Myocyte (in vitro differentiated cells): ENCODE data around the gene RBM14. TPM values are rescaled to one million over a fixed set of nuclear protein-coding genes. Genes with fewer than 3 reads are reported as not detected.
"Not testable (repeated sequence)": the region's sequence is repeated elsewhere in the genome, so short reads cannot be mapped to it uniquely, and the experiment has no call there.

Experiments used
- DNase-seq: peaks from one replicate; pipeline ENCODE4 v3.0.0-alpha.2; 2012; ENCODE audit warnings: low read depth
- total RNA-seq: library from RNA; depleted of rRNA; stranded (reverse); fragments of >200 nt; gene quantifications from 2 replicates; pipeline ENCODE4 v1.2.3, GENCODE V29; 2014

Gene RBM14
- total RNA-seq, 1 donor from 2014 or later = 35.8 TPM

DNA sequence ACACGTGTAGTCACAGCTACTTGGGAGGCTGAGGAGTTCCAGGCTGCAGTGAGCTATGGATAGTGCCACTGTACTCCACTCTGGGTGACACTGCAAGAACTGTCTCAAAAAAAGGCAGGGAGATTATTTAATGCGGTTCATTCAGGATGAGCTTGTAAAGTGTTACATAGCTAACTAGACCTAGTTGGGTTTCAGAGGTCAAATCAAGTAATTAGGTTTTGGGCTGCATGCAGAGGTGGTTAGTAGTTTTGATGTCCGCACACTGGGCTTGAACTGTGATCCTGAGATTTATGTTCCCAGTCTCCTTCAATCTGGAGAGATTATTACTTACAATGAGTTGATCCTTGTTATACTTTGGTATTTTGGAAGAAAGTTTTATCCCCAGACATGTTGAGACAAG, 20.0 kb downstream of the RBM14 start:
- DNase-seq = no peak

GRCh38 chr11:66637557-66638176, 21.2 kb downstream of the RBM14 start:
- DNase-seq = no peak

DNA sequence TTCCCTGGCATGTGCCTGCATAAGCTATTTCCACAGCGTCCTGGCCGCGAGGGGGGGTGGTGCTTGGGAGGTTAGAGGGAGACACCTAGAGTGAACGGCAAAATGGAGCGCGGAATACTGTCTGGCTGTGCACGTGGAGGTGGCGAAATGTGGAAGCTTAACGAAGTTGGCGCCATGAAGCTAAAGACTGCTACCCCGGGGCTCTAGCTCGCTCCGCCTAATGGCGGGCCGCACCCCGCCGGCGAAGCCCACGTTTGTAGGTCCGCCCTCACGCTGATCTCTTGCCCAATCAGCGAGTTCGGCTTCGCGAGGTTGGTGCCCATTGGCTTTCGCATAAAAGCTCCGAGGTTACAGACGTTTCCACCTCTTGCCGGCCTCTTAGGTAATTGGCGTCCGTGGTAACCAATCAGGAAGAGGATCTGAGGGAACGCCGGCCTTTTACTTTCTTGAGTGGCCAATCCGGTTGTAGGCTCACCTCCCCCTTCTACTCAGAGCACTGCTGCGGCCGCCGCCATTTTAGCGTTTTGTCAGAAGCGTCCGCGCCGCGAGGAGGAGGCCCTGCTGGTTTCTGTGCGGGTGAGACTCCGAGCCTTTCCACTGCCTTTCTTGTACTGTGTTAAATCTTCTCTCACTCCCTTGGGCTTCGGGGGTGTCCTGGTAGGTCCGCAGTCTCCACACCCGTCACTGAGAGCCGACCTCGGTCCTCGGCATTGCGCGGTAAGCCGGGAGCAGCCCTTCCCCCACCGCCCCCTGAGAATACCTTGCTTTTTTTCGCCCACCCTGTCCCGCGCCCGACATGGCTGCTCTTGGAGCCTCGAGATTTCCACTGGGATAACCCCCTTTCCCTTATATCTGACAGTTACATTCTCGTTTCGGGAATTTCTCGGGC, 22.0 kb downstream of the RBM14 start, which contains the start of gene RBM4:
Gene RBM4, plus strand, starts transcription at position 527 of the 889 bp plus-strand sequence. CDS start 1,009 bp downstream, outside the sequence.
- peak; percentile 100 for DNase-seq

- DNase-seq = peak; percentile 42
These were observed 22.8 kb downstream of the RBM14 start for GRCh38 chr11:66639066-66639813.

DNA sequence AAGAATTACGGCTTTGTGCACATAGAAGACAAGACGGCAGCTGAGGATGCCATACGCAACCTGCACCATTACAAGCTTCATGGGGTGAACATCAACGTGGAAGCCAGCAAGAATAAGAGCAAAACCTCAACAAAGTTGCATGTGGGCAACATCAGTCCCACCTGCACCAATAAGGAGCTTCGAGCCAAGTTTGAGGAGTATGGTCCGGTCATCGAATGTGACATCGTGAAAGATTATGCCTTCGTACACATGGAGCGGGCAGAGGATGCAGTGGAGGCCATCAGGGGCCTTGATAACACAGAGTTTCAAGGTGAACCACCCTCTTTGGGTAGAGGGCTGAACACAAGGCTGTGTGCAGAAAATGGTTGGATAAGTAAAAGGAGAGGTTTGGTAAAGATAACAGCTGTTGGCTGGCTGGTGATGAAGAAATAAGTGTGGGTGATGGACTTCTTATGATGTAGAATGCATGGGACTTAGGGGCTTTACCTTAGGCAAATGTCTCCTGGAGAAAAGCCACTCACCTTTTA, 23.4 kb downstream of the RBM14 start:
- DNase-seq = not testable (repeated sequence)

DNA sequence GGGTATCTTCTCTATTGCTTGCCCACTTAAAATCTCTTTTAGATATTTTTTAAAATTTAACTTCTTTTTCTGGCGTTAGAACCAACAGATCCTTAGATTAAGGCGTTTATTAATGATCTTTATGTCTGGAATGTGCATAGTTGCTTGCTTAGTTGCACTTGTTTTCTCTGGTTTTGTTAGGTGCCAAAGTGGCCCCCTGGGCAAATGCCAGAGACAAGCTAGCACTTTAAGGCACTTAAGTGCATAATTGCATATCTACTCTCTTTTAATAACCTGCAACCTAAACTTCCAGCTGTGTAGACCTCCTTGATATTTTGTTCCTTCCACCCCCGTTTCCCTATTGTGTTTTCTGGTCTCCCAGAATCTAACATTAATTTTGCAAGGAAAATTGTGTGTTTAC, 25.4 kb downstream of the RBM14 start:
- no peak for DNase-seq

- peak; percentile 32 for DNase-seq
These were observed 27.5 kb downstream of the RBM14 start for GRCh38 chr11:66643745-66644437.

- no peak for DNase-seq
These were observed 30.4 kb downstream of the RBM14 start for GRCh38 chr11:66646828-66647227.

GRCh38 chr11:66649903-66650302, 33.5 kb downstream of the RBM14 start:
- no peak for DNase-seq

GRCh38 chr11:66651016-66651415, 34.6 kb downstream of the RBM14 start:
- DNase-seq = no peak

- no peak for DNase-seq
These were observed 36.2 kb downstream of the RBM14 start for GRCh38 chr11:66652651-66653050.

DNA sequence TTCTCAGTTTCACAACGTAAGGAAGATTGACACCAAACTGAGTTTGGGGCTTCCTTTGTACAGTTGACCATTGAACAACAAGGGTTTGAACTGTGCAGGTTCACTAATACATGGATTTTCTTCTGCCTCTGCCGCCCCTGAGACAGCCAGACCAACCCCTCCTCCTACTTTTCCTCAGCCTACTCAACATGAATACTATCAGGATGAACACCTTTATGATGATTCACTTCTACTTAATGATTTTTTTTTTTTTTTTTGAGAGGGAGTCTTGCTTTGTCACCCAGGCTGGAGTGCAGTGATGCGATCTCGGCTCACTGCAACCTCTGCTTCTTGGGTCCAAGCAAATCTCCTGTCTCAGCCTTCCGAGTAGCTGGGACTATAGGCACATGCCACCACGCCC, 36.7 kb downstream of the RBM14 start:
- no peak for DNase-seq

DNA sequence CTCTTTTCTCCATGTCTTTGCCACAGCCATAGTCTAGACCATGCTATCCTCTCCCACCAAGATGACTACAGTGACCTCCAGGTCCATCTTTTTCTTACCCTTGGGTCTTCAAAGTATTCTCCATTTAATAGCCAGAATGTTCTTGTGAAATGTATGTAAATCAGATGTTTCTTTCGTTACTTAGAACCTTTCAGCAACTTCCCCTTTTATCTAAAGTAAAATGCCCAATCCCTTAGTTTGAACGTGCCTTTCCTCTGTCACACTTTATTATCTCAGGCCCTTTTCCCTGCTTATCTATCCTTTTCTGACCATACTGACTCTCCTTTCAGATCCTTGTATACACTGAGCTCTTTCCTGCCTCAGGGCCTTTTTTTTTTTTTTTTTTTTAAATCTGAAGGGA, 43.3 kb downstream of the RBM14 start:
- DNase-seq = no peak

DNA sequence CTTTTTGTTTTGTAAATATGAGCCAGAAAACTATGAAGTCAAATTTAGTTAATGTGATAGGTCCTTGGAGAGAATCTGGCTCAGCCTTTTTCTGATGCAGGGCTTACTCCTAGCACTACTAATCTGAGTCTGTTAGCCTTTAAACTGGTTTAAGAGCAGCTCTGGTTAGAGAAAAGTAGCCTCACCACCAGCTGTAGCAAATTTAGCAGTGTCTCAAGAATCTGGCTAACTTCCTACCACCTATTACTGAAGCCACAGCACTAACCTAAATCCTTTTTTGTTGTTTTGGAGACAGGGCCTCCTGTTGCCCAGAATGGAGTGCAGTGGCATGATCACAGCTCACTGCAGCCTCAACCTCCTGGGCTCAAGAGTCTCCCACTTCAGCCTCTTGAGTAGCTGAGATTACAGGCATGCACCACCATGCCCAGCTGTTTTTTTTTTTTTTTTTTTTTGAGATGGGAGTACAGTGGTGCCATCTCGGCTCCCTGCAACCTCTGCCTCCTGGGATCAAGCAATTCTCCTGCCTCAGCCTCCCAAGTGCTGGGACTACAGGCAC, 47.4 kb downstream of the RBM14 start:
- DNase-seq = peak; percentile 6

DNA sequence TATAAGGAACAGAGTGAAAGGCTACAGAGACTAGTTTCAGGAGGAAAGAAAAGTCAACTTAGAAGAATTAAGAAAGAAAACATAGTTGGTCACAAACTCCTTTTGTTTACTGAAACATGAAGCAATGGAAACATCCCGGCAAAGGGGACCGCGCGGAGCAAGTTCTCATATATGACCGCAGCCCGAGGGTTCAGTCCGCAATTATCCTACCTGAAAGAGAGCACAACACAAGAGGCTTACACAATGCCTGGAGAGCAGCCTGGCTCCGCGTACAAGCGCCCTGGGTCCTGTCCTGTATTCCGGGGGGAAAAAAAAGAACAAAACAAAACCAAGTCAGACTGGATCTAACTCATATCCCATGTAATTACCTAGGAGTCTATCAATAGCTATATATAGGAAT, 48.9 kb downstream of the RBM14 start:
- DNase-seq = no peak

GRCh38 chr11:66670816-66671215, 54.4 kb downstream of the RBM14 start:
- DNase-seq = no peak

DNA sequence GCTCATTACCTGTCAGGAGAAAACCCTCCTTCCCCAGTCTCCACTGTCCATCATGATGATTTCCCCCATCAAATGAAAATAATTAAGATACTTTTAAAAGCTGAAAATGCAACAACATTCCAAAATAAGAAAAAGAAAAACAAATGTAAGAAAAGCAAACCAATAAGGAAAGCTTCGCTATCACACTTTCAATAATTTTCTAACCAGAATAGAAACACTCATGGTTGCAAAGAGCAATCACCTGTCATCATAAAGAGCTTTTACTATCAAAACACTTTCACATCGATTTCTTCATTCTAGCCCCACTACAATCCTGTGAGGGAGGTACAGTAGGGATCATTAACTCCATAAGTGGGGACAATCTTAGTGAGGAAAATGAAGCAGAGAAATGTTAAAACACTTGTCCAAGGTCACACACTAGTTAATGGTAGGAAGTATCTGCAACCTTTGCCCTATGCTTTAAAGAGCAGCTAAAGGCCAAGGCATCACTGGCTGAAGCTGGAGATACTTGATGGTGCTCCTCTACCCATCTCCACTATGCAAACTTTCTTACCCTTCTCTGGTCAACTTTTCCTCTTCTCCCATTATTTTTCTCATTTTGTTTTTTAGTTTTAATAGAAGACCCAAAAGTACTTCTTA, 58.7 kb downstream of the RBM14 start:
- no peak for DNase-seq

GRCh38 chr11:66676282-66676919, 60.0 kb downstream of the RBM14 start:
- DNase-seq = no peak
